Chondrocyte (in vitro differentiated cells): Measurements from ENCODE around the gene MYORG. TPM values are rescaled to one million over a fixed set of nuclear protein-coding genes. Genes with fewer than 3 reads are reported as not detected.

ENCODE experiments used
- DNase-seq: peaks from one replicate; pipeline ENCODE4 v3.0.0; 2021; ENCODE audit warnings: mixed read lengths, low spot score
- H3K27ac Mint-ChIP-seq: one replicate; pipeline ENCODE4 v1.8.0; 2021; ENCODE audit warnings: mild to moderate bottlenecking, moderate library complexity, mixed read lengths; ENCODE audit not compliant: unreplicated experiment
- H3K27me3 Mint-ChIP-seq: 2 replicates; pipeline ENCODE4 v1.8.0; 2021; ENCODE audit warnings: low read depth, mixed read lengths
- H3K36me3 Mint-ChIP-seq: 2 replicates; pipeline ENCODE4 v1.8.0; 2021; ENCODE audit warnings: low read depth, mixed read lengths
- H3K4me1 Mint-ChIP-seq: 2 replicates; pipeline ENCODE4 v1.8.0; 2021; ENCODE audit warnings: low read depth, mild to moderate bottlenecking, mixed read lengths
- H3K4me3 Mint-ChIP-seq: one replicate; pipeline ENCODE4 v1.8.0; 2021; ENCODE audit warnings: mild to moderate bottlenecking, moderate library complexity, mixed read lengths; ENCODE audit not compliant: unreplicated experiment
- H3K9me3 Mint-ChIP-seq: 2 replicates; pipeline ENCODE4 v1.8.0; 2021; ENCODE audit warnings: low read depth, mixed read lengths
- CTCF ChIP-seq: fragments of 200-600 bp; sonication (generic); IDR thresholded peaks from 2 replicates; pipeline ENCODE4 v1.5.0; 2021; ENCODE audit warnings: antibody characterized with exemption, mild to moderate bottlenecking, moderate library complexity
- total RNA-seq: library from RNA; stranded (reverse); gene quantifications from 3 replicates; pipeline ENCODE4 v1.2.1, GENCODE V29; 2021

Gene MYORG
- total RNA-seq, 1 donor from 2014 or later, result 6.8 TPM

GRCh38 chr9:34333836-34334235 lies 42.9 kb downstream of the MYORG start:
- no peaks in the 10 kb centered on the region for H3K36me3 Mint-ChIP-seq
- peaks cover 12% of the 10 kb centered on the region for H3K4me1 Mint-ChIP-seq
- no peak for TF ChIP-seq CTCF
- DNase-seq, result no peak
- H3K4me3 Mint-ChIP-seq, result no peak overlapping the region
- H3K27me3 Mint-ChIP-seq, result no peaks in the 10 kb centered on the region
- no peaks in the 10 kb centered on the region for H3K9me3 Mint-ChIP-seq
- no peak overlapping the region for H3K27ac Mint-ChIP-seq

- peak; percentile 83 for TF ChIP-seq CTCF
- Mint-ChIP-seq H3K4me3 (no peak overlapping the region), H3K27ac (peak overlapping the region; percentile 33), H3K9me3 (no peaks in the 10 kb centered on the region), H3K36me3 (no peaks in the 10 kb centered on the region), H3K4me1 (peaks cover 23% of the 10 kb centered on the region), H3K27me3 (no peaks in the 10 kb centered on the region)
- no peak for DNase-seq
These were observed 44.4 kb downstream of the MYORG start for GRCh38 chr9:34332076-34332964.

- Mint-ChIP-seq H3K27ac (no peak overlapping the region), H3K4me1 (peaks cover 23% of the 10 kb centered on the region), H3K9me3 (no peaks in the 10 kb centered on the region), H3K27me3 (no peaks in the 10 kb centered on the region), H3K36me3 (no peaks in the 10 kb centered on the region), H3K4me3 (no peak overlapping the region)
- DNase-seq, result no peak
- TF ChIP-seq CTCF, result no peak
These were observed 45.5 kb downstream of the MYORG start for GRCh38 chr9:34331196-34331595.

GRCh38 chr9:34328987-34329832 lies 47.5 kb downstream of the MYORG start, which contains the start of the genes KIF24 and NUDT2:
KIF24 (minus strand) TSS chr9:34329268; CDS start chr9:34311346, 17,922 bp downstream.
NUDT2 (plus strand) TSS chr9:34329569; CDS start chr9:34339040, 9,471 bp downstream.
- DNase-seq, result peak; percentile 98
- H3K4me3 Mint-ChIP-seq, result peak within 1 kb of the TSS; percentile 91
- no peaks in the 10 kb centered on the region for H3K27me3 Mint-ChIP-seq
- peaks cover 23% of the 10 kb centered on the region for H3K4me1 Mint-ChIP-seq
- H3K27ac Mint-ChIP-seq, result peak within 1 kb of the TSS; percentile 96
- TF ChIP-seq CTCF, result peak; percentile 34
- no peaks in the 10 kb centered on the region for H3K9me3 Mint-ChIP-seq
- H3K36me3 Mint-ChIP-seq, result no peaks in the 10 kb centered on the region

GRCh38 chr9:34328500-34328986 lies 48.2 kb downstream of the MYORG start:
- TF ChIP-seq CTCF, result no peak
- DNase-seq, result no peak
- H3K9me3 Mint-ChIP-seq, result no peaks in the 10 kb centered on the region
- H3K4me3 Mint-ChIP-seq, result peak overlapping the region; percentile 91
- H3K36me3 Mint-ChIP-seq, result no peaks in the 10 kb centered on the region
- H3K27me3 Mint-ChIP-seq, result no peaks in the 10 kb centered on the region
- H3K27ac Mint-ChIP-seq, result peak overlapping the region; percentile 96
- peaks cover 23% of the 10 kb centered on the region for H3K4me1 Mint-ChIP-seq
